ENCODE results near the gene TSHZ2. TPM values are rescaled to one million over a fixed set of nuclear protein-coding genes. Genes with fewer than 3 reads are reported as not detected.

TSHZ2 gene
- total RNA-seq, 1 experiment from 2014 or later, result 0.20 TPM

DNA sequence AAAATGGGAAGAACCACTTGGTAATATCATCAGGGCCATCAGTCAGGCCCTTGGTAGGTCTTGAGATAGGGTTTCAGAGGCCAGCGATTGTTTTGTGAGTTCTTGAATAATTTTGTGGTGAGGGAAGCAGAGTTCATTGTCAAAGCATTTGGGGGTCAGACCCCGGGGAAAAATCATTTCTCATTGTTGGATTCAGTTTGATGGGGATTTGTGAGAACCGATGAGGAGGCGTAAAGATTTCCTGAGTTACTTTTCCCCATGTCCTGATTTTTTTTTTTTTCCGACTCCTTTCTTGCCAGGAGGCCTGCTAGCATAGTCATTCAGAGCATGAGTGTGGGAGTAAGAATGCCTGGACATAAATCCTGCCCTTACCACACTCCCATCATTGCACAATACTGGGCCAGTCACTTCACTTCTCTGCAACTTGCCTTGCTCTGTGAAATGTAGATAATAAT, 60.3 kb downstream of the TSHZ2 start:
- Mint-ChIP-seq H3K36me3 (no peaks in the 10 kb centered on the region), H3K4me1 (peaks cover 8% of the 10 kb centered on the region), H3K27me3 (ENCODE audit: low read depth) (no peaks in the 10 kb centered on the region), H3K4me3 (no peak overlapping the region), H3K9me3 (no peaks in the 10 kb centered on the region), H3K27ac (no peak overlapping the region)
- CTCF ChIA-PET, result interaction anchor here (1.4 kb wide), 1 partner anchor 176 kb away, joined by 3 read pairs; no protein-coding TSS in a partner anchor
- no peak for TF ChIP-seq EMX1 (CRISPR knock-in tag; IDR thresholded peaks at IDR 0.05)
- no peak for TF ChIP-seq NFATC4 (CRISPR knock-in tag; IDR thresholded peaks at IDR 0.05)
- TF ChIP-seq ETV6 (CRISPR knock-in tag; IDR thresholded peaks at IDR 0.05), result no peak
- TF ChIP-seq, protein P1, sequence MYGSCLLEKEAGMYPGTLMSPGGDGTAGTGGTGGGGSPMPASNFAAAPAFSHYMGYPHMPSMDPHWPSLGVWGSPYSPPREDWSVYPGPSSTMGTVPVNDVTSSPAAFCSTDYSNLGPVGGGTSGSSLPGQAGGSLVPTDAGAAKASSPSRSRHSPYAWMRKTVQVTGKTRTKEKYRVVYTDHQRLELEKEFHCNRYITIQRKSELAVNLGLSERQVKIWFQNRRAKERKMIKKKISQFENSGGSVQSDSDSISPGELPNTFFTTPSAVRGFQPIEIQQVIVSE (CRISPR knock-in tag; IDR thresholded peaks at IDR 0.05; ENCODE audit: borderline replicate concordance), result no peak
- no peak for TF ChIP-seq GRHL2 (CRISPR knock-in tag; IDR thresholded peaks at IDR 0.05; ENCODE audit: insufficient replicate concordance, severe bottlenecking)
- no peak for TF ChIP-seq ATF1 (CRISPR knock-in tag; IDR thresholded peaks at IDR 0.05)
- TF ChIP-seq, protein P2, sequence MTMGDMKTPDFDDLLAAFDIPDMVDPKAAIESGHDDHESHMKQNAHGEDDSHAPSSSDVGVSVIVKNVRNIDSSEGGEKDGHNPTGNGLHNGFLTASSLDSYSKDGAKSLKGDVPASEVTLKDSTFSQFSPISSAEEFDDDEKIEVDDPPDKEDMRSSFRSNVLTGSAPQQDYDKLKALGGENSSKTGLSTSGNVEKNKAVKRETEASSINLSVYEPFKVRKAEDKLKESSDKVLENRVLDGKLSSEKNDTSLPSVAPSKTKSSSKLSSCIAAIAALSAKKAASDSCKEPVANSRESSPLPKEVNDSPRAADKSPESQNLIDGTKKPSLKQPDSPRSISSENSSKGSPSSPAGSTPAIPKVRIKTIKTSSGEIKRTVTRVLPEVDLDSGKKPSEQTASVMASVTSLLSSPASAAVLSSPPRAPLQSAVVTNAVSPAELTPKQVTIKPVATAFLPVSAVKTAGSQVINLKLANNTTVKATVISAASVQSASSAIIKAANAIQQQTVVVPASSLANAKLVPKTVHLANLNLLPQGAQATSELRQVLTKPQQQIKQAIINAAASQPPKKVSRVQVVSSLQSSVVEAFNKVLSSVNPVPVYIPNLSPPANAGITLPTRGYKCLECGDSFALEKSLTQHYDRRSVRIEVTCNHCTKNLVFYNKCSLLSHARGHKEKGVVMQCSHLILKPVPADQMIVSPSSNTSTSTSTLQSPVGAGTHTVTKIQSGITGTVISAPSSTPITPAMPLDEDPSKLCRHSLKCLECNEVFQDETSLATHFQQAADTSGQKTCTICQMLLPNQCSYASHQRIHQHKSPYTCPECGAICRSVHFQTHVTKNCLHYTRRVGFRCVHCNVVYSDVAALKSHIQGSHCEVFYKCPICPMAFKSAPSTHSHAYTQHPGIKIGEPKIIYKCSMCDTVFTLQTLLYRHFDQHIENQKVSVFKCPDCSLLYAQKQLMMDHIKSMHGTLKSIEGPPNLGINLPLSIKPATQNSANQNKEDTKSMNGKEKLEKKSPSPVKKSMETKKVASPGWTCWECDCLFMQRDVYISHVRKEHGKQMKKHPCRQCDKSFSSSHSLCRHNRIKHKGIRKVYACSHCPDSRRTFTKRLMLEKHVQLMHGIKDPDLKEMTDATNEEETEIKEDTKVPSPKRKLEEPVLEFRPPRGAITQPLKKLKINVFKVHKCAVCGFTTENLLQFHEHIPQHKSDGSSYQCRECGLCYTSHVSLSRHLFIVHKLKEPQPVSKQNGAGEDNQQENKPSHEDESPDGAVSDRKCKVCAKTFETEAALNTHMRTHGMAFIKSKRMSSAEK (CRISPR knock-in tag; IDR thresholded peaks at IDR 0.05; ENCODE audit: borderline replicate concordance), result no peak
- TF ChIP-seq, protein P3, sequence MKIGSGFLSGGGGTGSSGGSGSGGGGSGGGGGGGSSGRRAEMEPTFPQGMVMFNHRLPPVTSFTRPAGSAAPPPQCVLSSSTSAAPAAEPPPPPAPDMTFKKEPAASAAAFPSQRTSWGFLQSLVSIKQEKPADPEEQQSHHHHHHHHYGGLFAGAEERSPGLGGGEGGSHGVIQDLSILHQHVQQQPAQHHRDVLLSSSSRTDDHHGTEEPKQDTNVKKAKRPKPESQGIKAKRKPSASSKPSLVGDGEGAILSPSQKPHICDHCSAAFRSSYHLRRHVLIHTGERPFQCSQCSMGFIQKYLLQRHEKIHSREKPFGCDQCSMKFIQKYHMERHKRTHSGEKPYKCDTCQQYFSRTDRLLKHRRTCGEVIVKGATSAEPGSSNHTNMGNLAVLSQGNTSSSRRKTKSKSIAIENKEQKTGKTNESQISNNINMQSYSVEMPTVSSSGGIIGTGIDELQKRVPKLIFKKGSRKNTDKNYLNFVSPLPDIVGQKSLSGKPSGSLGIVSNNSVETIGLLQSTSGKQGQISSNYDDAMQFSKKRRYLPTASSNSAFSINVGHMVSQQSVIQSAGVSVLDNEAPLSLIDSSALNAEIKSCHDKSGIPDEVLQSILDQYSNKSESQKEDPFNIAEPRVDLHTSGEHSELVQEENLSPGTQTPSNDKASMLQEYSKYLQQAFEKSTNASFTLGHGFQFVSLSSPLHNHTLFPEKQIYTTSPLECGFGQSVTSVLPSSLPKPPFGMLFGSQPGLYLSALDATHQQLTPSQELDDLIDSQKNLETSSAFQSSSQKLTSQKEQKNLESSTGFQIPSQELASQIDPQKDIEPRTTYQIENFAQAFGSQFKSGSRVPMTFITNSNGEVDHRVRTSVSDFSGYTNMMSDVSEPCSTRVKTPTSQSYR (CRISPR knock-in tag; IDR thresholded peaks at IDR 0.05), result no peak
- no peak for TF ChIP-seq CREB1 (CRISPR knock-in tag; IDR thresholded peaks at IDR 0.05)
- TF ChIP-seq ZBTB21 (CRISPR knock-in tag; IDR thresholded peaks at IDR 0.05; ENCODE audit: borderline replicate concordance), result no peak
- no peak for TF ChIP-seq JUN (CRISPR knock-in tag; IDR thresholded peaks at IDR 0.05)
- TF ChIP-seq, protein P4, sequence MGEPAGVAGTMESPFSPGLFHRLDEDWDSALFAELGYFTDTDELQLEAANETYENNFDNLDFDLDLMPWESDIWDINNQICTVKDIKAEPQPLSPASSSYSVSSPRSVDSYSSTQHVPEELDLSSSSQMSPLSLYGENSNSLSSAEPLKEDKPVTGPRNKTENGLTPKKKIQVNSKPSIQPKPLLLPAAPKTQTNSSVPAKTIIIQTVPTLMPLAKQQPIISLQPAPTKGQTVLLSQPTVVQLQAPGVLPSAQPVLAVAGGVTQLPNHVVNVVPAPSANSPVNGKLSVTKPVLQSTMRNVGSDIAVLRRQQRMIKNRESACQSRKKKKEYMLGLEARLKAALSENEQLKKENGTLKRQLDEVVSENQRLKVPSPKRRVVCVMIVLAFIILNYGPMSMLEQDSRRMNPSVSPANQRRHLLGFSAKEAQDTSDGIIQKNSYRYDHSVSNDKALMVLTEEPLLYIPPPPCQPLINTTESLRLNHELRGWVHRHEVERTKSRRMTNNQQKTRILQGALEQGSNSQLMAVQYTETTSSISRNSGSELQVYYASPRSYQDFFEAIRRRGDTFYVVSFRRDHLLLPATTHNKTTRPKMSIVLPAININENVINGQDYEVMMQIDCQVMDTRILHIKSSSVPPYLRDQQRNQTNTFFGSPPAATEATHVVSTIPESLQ (CRISPR knock-in tag; IDR thresholded peaks at IDR 0.05), result no peak
- no peak for TF ChIP-seq ZNF263 (CRISPR knock-in tag; IDR thresholded peaks at IDR 0.05; ENCODE audit: low read depth)
- no peak for TF ChIP-seq NR2C2 (CRISPR knock-in tag; IDR thresholded peaks at IDR 0.05)
- TF ChIP-seq, protein P5, sequence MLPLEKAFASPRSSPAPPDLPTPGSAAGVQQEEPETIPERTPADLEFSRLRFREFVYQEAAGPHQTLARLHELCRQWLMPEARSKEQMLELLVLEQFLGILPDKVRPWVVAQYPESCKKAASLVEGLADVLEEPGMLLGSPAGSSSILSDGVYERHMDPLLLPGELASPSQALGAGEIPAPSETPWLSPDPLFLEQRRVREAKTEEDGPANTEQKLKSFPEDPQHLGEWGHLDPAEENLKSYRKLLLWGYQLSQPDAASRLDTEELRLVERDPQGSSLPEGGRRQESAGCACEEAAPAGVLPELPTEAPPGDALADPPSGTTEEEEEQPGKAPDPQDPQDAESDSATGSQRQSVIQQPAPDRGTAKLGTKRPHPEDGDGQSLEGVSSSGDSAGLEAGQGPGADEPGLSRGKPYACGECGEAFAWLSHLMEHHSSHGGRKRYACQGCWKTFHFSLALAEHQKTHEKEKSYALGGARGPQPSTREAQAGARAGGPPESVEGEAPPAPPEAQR (CRISPR knock-in tag; IDR thresholded peaks at IDR 0.05), result no peak
- TF ChIP-seq, protein P6, sequence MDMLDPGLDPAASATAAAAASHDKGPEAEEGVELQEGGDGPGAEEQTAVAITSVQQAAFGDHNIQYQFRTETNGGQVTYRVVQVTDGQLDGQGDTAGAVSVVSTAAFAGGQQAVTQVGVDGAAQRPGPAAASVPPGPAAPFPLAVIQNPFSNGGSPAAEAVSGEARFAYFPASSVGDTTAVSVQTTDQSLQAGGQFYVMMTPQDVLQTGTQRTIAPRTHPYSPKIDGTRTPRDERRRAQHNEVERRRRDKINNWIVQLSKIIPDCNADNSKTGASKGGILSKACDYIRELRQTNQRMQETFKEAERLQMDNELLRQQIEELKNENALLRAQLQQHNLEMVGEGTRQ (CRISPR knock-in tag; IDR thresholded peaks at IDR 0.05), result no peak
- no peak for TF ChIP-seq NFYB (CRISPR knock-in tag; conservative IDR thresholded peaks at IDR 0.05; ENCODE audit: low read depth)
- TF ChIP-seq, protein P7, sequence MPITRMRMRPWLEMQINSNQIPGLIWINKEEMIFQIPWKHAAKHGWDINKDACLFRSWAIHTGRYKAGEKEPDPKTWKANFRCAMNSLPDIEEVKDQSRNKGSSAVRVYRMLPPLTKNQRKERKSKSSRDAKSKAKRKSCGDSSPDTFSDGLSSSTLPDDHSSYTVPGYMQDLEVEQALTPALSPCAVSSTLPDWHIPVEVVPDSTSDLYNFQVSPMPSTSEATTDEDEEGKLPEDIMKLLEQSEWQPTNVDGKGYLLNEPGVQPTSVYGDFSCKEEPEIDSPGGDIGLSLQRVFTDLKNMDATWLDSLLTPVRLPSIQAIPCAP (CRISPR knock-in tag; IDR thresholded peaks at IDR 0.05), result no peak
- TF ChIP-seq SMAD4 (CRISPR knock-in tag; IDR thresholded peaks at IDR 0.05), result no peak
- TF ChIP-seq, protein P8, sequence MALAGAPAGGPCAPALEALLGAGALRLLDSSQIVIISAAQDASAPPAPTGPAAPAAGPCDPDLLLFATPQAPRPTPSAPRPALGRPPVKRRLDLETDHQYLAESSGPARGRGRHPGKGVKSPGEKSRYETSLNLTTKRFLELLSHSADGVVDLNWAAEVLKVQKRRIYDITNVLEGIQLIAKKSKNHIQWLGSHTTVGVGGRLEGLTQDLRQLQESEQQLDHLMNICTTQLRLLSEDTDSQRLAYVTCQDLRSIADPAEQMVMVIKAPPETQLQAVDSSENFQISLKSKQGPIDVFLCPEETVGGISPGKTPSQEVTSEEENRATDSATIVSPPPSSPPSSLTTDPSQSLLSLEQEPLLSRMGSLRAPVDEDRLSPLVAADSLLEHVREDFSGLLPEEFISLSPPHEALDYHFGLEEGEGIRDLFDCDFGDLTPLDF (CRISPR knock-in tag; IDR thresholded peaks at IDR 0.05), result no peak
- ATAC-seq (no peak), DNase-seq (ENCODE audit: low spot score) (no peak)
- POLR2A ChIA-PET, result no interaction called here

Data from WTC11 (cell line).